Panc1 (cell line): Measurements from ENCODE around the gene ZNF654. TPM values are rescaled to one million over a fixed set of nuclear protein-coding genes. Genes with fewer than 3 reads are reported as not detected.

ENCODE experiments used
- ATAC-seq: fragments of 200-7000 bp; cut with Tn5 transposase; 2 replicates; pipeline ENCODE4 v1.9.1; 2020; ENCODE audit warnings: mild to moderate bottlenecking, moderate library complexity
- BruUV-seq: library from RNA; stranded (reverse); fragments of 400-500 nt; replicated peaks from 2 replicates; lab custom pipeline; 2021; lab: Mats Ljungman, UMichigan
- CTCF ChIA-PET: fragments of 300-600 bp; sonication (Branson Sonifier 250); formaldehyde crosslinking; loops from one replicate; lab custom pipeline; 2022; ENCODE audit warnings: antibody characterized with exemption; lab: Charles Lee
- POLR2A ChIA-PET: fragments of 300-600 bp; sonication (Branson Sonifier 250); formaldehyde crosslinking; loops from one replicate; lab custom pipeline; 2022; ENCODE audit warnings: antibody characterized with exemption; lab: Charles Lee
- DNase-seq: peaks from one replicate; pipeline ENCODE4 v3.0.0-alpha.2; 2010; ENCODE audit warnings: low read depth, low spot score
- H3K27ac ChIP-seq: 2 replicates; pipeline ENCODE4 v1.5.1; 2011; ENCODE audit warnings: mild to moderate bottlenecking, low read length, inconsistent platforms
- H3K27me3 ChIP-seq: fragments of 200-500 bp; sonication (Bioruptor generic); 2 replicates; pipeline ENCODE4 v1.6.0; 2014; ENCODE audit warnings: low read length, inconsistent platforms; ENCODE audit not compliant: control insufficient read depth, insufficient read depth
- H3K36me3 ChIP-seq: fragments of 200-500 bp; sonication (Bioruptor generic); 2 replicates; pipeline ENCODE4 v1.5.1; 2014; ENCODE audit warnings: inconsistent platforms, mild to moderate bottlenecking, low read length, moderate library complexity; ENCODE audit not compliant: control insufficient read depth, insufficient read depth
- H3K4me1 ChIP-seq: 2 replicates; pipeline ENCODE4 v1.5.1; 2011; ENCODE audit warnings: inconsistent platforms, mild to moderate bottlenecking, low read length, moderate library complexity; ENCODE audit not compliant: control insufficient read depth, insufficient read depth
- H3K4me3 ChIP-seq, 2 experiments: 2 replicates each; pipeline ENCODE4 v1.5.1; 2011 to 2012; ENCODE audit warnings: low read depth in 2 of 2, low read length in 2 of 2, mild to moderate bottlenecking in 2 of 2, inconsistent platforms in 1 of 2, moderate library complexity in 1 of 2
- H3K9me3 ChIP-seq: fragments of 200-500 bp; sonication (Bioruptor generic); 2 replicates; pipeline ENCODE4 v1.5.1; 2014; ENCODE audit warnings: low read depth, mild to moderate bottlenecking, inconsistent platforms, low read length, moderate library complexity; ENCODE audit not compliant: control insufficient read depth, insufficient read depth
- POLR2AphosphoS5 ChIP-seq: IDR thresholded peaks from 2 replicates; pipeline ENCODE4 v1.6.1; 2012; ENCODE audit warnings: mild to moderate bottlenecking, low read depth, low read length, moderate library complexity
- SIN3A ChIP-seq: IDR thresholded peaks from 2 replicates; pipeline ENCODE4 v1.6.1; 2012; ENCODE audit warnings: low read depth, mild to moderate bottlenecking, low read length, moderate library complexity, borderline replicate concordance; ENCODE audit not compliant: insufficient read depth
- TCF7L2 ChIP-seq: IDR thresholded peaks from 2 replicates; pipeline ENCODE4 v1.6.1; 2011; ENCODE audit warnings: mild to moderate bottlenecking, low read depth, low read length, inconsistent platforms
- in situ Hi-C: cut with HindIII; loops from 2 replicates; pipeline ENCODE4 v1.10.0; 2016; ENCODE audit warnings: low sequenced_read_pairs, low pct_unique_long_range_greater_than_20kb
- intact Hi-C: fragments of 100-400 bp; cut with micrococcal nuclease; formaldehyde crosslinking; loops from one replicate; pipeline ENCODE4 v1.10.0; 2022; ENCODE audit not compliant: unreplicated experiment
- total RNA-seq: library from RNA; stranded (reverse); gene quantifications from one replicate; pipeline ENCODE4 v1.2.1, GENCODE V29; 2021; ENCODE audit not compliant: unreplicated experiment
- TF ChIP-seq, protein P1 (sequence below), 2 experiments: IDR thresholded peaks; 2 replicates each; pipeline ENCODE4 v1.6.1; 2011 to 2012; ENCODE audit warnings: low read depth in 2 of 2, control low read depth in 1 of 2, low read length in 1 of 2, mild to moderate bottlenecking in 1 of 2, moderate library complexity in 1 of 2; ENCODE audit not compliant: insufficient read depth in 1 of 2
- TF ChIP-seq, protein P2 (sequence below): fragments of 450-650 bp; IDR thresholded peaks from 2 replicates; pipeline ENCODE4 v1.5.1; 2017; ENCODE audit warnings: mild to moderate bottlenecking

ZNF654 gene
- total RNA-seq, 1 experiment from 2014 or later = 10.0 TPM

DNA sequence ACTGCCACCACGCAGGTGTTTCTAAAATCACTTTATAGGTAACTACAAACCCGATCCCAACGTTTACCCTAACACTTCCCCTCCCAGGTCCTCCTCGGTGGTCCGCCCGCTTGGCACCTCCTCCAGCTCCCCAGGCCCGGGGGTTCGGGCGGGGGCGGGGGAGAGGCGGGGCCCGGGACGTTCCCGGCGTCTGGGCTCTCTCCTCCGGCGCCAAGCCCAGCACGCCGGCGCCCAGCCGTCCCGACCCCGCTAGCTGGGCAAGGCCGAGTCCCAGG is 812 bp upstream of the ZNF654 start:
- H3K4me3 ChIP-seq = peak overlapping the region; percentile 65 to 84
- ATAC-seq = peak; percentile 54
- H3K9me3 ChIP-seq = no peaks in the 10 kb centered on the region
- in situ Hi-C loops (no loop called here), intact Hi-C loops (no loop called here)
- no peaks in the 10 kb centered on the region; the same call in 1 of the 2 replicates for H3K4me1 ChIP-seq
- no peak for DNase-seq
- POLR2A ChIA-PET = interaction anchor here (0.6 kb wide), 1 partner anchor 22 kb away, joined by 3 read pairs; no protein-coding TSS in a partner anchor
- H3K27ac ChIP-seq = peak overlapping the region; percentile 89
- no peaks in the 10 kb centered on the region for H3K27me3 ChIP-seq
- BruUV-seq = no TSS peak
- peaks cover 24% of the 10 kb centered on the region for H3K36me3 ChIP-seq
- TF ChIP-seq, protein P1, sequence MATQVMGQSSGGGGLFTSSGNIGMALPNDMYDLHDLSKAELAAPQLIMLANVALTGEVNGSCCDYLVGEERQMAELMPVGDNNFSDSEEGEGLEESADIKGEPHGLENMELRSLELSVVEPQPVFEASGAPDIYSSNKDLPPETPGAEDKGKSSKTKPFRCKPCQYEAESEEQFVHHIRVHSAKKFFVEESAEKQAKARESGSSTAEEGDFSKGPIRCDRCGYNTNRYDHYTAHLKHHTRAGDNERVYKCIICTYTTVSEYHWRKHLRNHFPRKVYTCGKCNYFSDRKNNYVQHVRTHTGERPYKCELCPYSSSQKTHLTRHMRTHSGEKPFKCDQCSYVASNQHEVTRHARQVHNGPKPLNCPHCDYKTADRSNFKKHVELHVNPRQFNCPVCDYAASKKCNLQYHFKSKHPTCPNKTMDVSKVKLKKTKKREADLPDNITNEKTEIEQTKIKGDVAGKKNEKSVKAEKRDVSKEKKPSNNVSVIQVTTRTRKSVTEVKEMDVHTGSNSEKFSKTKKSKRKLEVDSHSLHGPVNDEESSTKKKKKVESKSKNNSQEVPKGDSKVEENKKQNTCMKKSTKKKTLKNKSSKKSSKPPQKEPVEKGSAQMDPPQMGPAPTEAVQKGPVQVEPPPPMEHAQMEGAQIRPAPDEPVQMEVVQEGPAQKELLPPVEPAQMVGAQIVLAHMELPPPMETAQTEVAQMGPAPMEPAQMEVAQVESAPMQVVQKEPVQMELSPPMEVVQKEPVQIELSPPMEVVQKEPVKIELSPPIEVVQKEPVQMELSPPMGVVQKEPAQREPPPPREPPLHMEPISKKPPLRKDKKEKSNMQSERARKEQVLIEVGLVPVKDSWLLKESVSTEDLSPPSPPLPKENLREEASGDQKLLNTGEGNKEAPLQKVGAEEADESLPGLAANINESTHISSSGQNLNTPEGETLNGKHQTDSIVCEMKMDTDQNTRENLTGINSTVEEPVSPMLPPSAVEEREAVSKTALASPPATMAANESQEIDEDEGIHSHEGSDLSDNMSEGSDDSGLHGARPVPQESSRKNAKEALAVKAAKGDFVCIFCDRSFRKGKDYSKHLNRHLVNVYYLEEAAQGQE (IDR thresholded peaks at IDR 0.05; ENCODE audit: insufficient read depth in 1 of 2, low read depth in 2 of 2, low read length in 1 of 2) = no peak
- TF ChIP-seq POLR2AphosphoS5 (no peak), SIN3A (no peak; the same call in 1 of the 2 replicates), TCF7L2 (no peak)
- TF ChIP-seq, protein P2, sequence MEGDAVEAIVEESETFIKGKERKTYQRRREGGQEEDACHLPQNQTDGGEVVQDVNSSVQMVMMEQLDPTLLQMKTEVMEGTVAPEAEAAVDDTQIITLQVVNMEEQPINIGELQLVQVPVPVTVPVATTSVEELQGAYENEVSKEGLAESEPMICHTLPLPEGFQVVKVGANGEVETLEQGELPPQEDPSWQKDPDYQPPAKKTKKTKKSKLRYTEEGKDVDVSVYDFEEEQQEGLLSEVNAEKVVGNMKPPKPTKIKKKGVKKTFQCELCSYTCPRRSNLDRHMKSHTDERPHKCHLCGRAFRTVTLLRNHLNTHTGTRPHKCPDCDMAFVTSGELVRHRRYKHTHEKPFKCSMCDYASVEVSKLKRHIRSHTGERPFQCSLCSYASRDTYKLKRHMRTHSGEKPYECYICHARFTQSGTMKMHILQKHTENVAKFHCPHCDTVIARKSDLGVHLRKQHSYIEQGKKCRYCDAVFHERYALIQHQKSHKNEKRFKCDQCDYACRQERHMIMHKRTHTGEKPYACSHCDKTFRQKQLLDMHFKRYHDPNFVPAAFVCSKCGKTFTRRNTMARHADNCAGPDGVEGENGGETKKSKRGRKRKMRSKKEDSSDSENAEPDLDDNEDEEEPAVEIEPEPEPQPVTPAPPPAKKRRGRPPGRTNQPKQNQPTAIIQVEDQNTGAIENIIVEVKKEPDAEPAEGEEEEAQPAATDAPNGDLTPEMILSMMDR = no peak
- CTCF ChIA-PET = no interaction called here

DNA sequence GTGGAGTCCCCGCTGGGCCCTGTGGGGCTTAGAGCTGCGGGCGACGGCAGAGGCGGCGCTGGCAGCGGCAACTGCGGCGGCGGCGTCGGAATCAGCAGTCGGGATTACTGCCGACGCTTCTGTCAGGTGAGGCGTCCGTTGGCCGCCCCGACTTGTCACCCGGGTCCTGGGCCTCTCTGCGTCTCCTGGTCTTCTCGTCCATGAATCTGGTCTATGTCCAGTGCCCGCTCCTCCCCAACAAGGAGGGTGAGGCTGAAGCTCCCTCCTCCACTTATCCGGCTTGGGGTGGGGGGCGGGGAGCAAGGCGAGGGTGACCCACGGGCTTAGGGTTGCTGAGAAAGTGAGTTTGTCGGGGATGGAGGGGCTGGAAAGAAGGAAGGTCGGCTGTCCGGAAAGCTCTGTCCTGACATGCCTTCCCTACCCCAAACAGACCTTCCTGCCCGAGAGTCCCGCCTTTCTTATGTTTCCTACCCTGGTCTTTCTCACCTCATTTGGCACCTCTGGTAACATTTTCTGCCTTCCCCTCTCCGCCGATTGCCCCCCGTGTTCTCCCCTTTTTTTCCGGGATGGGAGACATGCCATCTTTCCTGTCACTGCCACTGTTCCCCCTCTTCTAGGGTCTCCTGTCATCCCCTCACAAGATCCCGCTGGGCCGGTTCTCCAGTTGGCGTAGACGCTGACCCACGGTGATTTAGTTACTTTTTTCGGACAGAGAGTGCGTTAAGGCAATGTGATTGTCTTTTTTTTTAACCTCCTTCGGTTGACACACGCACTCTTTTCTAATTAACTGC is 520 bp downstream of the ZNF654 start:
- in situ Hi-C loops (no loop called here), intact Hi-C loops (no loop called here)
- Histone ChIP-seq H3K4me3 (peak overlapping the region; percentile 65 to 94), H3K27ac (peak overlapping the region; percentile 84), H3K27me3 (no peaks in the 10 kb centered on the region), H3K36me3 (peaks cover 21% of the 10 kb centered on the region), H3K4me1 (no peaks in the 10 kb centered on the region; the same call in 1 of the 2 replicates), H3K9me3 (no peaks in the 10 kb centered on the region)
- ChIA-PET CTCF (no interaction called here), POLR2A (no interaction called here)
- BruUV-seq = no TSS peak
- TF ChIP-seq TCF7L2 = no peak
- TF ChIP-seq, protein P2 = no peak
- TF ChIP-seq POLR2AphosphoS5 = no peak
- peak; percentile 27; the same call in 1 of the 2 replicates for TF ChIP-seq SIN3A
- ATAC-seq = peak; percentile 42
- no peak for DNase-seq
